ENCODE measurements around the gene ATF2. TPM values are rescaled to one million over a fixed set of nuclear protein-coding genes. Genes with fewer than 3 reads are reported as not detected.
A peak's percentile ranks its signal among the peaks of the same experiment; 100 is the strongest.
"Not testable (repeated sequence)": the region's sequence is repeated elsewhere in the genome, so short reads cannot be mapped to it uniquely, and the experiment has no call there.

Gene ATF2
- total RNA-seq, 1 donor from 2014 or later = 31.6 TPM

DNA sequence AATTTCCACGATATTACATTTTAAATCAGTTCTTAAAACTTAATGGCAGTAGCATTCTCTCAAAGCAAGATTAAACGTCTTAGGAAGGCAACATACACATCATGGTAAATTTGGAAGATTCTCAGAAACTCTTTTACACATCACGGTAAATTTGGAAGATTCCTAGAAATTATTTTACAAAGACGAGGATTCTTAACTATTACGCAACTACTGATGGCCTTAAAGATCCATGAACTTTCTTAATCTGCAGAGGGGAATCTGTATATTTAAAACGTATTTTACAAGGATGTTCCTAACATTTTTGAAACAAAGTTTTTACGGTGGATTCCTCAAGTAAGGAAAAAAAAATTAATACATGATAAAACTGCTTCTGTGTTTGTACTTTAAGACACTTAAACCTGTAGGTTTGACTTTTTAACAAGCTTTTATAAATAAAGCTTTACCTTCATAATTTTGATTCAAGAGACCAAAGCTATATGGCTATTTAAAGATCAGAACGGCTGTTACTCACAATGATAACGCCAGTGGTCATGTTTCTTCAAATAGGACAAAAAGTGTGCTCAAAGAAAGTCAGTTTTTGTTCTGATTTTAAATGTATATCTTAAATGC lies 1.7 kb downstream of the ATF2 start:
- no peak for DNase-seq (ENCODE audit: low read depth, low spot score)

DNA sequence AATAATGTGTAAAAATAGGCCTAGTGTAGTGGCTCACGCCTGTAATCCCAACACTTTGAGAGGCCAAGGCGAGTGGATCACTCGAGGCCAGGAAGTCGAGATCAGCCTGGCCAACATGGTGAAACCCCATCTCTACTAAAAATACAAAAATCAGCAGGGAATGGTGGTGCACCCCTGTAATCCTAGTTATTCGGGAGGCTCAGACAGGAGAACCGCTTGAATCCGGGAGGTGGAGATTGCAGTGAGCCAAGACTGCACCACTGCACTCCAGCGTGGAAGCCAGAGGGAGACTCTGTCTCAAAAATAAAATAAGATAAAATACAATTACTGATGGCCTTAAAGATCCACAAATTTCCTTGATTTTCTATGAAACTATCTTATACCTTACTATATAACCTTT lies 3.8 kb downstream of the ATF2 start:
- no peak for DNase-seq (ENCODE audit: low read depth, low spot score)

DNA sequence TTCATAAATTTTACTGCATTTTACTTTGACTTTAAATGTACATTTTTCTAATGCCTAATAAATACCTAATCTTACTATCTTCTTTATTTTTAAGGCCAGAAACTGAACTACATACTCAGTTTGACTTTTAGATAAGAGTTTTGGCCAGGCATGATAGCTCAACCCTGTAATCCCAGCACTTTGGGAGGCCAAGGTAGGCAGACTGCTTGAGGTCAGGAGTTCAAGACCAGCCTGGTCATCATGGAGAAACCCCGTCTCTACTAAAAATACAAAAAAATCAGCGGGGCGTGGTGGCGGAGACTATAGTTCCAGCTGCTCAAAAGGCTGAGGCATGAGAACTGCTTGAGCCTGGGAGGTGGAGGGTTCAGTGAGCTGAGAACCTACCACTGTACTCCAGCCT lies 9.1 kb downstream of the ATF2 start:
- DNase-seq (ENCODE audit: low read depth, low spot score) = no peak

DNA sequence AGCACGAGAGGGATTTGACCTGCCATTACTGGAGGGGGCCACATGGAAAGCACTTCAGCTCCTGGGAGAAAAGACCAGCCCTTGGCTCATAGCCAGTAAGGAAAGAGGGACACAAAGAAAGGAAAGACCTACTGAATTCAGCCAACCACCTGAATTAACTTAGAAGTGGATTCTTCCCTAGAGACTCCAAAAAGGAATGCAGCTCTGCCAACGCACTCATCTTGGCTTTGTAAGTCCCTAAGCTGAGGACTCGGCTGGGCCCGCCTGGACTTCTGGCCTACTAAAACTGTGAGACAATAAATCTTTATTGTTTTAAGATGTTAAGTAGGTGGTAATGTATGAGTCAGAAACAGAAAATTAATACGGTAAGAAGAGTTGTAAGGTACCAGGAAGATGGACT lies 11.5 kb downstream of the ATF2 start:
- no peak for DNase-seq (ENCODE audit: low read depth, low spot score)

DNA sequence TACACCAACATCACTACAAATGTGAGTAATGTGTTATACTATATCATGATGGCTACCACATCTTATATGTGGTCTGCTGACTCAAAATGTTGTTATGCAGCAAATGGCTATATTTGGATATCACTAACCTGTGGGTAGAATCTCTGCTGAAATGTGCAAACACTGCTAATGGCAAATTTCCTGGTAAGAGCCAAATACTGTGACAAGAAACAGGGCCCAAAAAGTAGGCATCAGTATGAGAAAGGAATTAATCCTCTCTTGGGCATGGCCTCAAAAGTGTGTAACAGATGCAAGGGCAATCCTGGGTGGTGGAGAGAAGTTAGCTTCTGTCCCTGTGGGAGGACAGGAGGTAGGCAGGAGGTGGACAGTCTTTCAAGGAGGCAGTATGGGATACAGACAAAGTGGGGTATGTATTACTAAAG lies 13.3 kb downstream of the ATF2 start:
- DNase-seq (ENCODE audit: low read depth, low spot score) = no peak

DNA sequence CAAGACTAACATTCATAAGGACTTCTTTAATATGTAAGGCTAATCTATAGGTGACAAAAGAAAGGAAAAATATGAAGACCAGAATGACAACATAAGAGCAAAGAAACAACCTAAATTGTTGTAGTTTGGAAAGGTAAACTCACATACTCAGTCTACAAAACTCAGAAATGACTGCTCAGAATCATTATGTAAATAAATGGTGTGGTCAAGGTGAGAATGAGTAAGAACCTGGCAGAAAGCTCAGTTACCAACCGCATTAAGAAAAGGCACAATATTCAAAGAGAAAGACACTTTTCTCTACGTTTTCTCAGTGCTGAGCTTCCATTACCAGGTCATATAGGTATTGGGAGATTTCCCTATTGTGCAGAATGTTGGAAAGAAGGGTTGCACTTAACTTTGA lies 15.8 kb downstream of the ATF2 start:
- no peak for DNase-seq (ENCODE audit: low read depth, low spot score)

DNA sequence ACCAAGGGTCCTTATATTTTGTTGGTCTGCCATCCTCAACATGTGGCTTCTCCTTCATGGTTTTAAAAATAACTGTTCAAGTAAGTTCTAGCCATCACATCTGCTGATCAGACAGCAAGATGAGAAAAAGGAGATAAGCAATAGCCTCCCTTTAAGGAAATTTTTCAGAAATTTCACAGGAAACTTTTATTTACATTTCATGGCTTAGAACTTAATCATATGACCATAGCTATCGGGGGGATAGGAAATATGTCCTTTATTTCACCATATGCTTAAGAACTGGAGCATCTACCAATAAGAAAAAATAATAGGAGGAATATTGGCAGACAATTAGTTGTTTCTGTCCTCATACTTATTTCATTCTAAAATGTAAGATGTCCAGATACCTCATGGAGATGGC lies 16.2 kb downstream of the ATF2 start:
- no peak for DNase-seq (ENCODE audit: low read depth, low spot score)

DNA sequence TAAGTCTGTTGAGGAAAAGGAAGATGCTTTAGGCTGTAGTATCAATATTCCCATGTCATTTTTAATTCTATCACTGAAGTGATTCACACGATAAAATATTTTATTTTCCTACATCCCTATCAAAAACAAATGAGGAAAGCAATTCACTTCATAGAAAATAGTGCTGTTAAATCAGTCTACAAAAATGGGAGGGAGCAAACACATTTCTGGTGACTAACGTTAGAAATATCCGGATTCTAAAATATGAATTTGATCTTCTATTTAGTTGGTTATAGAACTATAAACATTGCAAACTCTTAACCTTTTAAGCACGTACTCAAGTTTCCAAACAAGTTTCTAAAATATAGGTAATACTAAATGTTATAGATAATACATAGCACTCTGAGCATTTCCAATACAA lies 20.8 kb downstream of the ATF2 start:
- no peak for DNase-seq (ENCODE audit: low read depth, low spot score)

DNA sequence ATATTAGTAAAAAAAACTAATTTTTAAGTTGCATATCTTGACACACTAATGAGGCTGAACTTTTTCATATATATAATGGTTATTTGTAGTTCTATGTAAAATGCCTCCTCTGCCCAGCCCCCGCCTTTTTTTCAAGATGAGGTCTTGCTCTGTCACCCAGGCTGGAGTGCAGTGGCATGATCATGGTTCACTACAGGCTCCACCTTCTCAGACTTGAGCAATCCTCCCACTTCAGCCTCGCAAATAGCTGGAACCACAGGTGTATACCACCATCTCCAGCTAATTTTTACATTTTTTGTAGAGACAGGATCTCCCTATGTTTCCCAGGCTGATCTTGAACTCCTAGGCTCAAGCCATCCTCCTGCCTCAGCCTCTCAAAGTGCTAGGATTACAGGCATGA lies 24.3 kb downstream of the ATF2 start:
- DNase-seq (ENCODE audit: low read depth, low spot score) = no peak

DNA sequence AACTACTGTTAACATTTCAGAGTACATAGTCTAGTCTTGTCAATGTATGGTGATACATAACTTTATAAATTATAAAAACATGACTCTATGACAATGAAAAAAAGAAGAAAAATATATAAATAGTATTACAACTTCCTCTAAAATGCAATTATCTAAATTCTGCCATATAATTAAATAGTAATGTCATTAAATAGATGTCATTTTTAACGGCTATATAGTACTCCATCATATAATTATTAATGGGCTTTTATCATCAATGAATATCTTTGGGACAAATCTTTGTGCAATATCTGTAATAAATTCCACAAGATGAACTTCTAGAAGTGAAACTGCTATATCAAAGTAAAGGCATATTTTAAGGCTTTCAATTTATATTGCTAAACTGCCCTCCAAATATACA lies 24.8 kb downstream of the ATF2 start:
- no peak for DNase-seq (ENCODE audit: low read depth, low spot score)

DNA sequence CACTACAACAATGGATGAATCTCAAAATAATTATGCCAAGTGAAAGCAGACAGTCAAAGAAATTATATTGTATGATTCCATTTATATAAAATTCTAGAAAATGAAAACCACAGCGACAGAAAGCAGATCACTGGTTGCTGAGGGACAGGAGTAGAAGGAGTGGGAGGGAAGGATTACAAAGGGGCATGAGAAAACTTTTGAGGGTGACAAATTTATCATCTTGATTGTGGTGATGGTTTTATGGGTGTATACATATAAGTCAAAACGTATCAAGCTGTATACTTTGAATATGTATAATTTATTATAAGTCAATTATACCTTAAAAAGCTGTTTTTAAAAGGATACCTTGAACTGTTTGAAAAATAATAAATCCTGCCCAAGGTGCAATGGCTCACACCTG lies 27.7 kb downstream of the ATF2 start:
- DNase-seq (ENCODE audit: low read depth, low spot score) = no peak

DNA sequence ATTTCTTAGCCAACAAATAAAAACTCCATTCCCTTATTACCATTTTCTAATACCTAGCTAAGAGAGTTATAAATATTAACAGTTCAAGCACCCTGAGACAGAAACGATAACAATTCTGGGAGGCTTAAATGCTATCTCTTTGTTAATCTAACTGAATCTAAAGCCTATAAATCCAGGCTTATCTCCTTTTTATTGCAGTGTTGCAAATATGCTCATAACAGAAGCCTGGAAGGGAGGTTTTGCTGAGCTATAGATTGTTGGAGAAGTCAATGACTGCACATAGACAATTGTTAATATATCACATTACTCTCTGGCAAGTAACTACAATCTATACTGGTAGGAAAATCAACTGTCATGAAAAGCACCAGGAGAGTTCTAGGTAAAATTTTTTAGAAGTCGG lies 30.2 kb downstream of the ATF2 start:
- DNase-seq (ENCODE audit: low read depth, low spot score) = no peak

DNA sequence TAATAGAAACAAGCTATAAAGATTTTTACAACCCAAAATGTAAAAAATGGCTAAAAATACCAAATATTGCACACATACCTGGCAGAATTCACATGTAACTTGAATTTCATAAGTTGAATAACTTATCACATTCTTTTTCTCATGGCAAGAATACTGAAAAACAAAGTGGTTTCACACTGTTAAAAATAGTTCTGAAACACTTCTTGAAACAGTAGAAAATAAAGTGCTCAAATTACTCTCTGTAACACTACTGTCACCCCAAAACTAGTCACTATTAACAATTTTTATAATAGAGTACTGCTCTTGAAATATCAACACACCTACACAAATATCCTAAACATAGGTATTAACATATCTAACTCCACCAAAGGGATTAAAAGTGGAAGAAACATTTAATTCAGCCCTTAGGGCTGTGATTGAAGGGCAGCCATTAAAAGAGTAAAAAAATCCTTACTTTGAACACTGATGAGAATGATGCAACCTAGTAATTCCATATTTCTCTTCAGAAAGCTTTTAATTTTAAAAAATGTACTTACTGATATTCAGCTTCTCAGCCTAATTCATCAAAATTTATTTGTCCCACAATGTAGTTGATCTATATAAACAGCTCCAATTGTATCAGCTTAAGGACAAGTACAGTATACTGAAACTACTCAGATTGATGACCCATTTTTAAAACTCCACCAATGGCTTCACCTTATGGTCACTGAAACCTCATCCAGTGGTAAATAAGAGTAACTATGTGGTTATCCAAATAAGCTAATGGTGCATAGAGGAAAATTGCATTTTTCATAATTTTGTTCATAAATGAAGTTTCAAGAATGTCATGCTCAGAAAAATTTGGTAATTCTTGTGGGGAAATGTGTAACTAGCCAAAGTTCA lies 31.4 kb downstream of the ATF2 start:
- DNase-seq (ENCODE audit: low read depth, low spot score) = no peak

DNA sequence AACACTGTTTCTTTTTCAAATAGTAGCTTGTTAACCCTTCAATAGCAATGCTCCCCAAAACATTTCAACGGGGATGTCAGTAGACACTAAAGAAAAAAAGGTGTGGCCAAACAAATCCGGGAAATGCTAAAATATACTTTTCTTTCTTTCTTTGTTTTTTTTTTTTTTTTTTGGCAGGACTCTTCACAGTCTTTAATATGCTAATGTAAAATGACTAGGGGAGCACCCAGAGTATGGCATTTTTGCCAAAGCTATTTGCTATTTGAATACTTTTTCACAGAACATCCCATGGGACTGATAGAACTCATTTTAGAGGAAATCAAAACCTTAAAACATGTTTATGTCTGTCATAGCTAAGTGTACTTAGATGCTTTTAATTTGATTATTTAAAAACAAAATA lies 32.1 kb downstream of the ATF2 start:
- DNase-seq (ENCODE audit: low read depth, low spot score) = no peak

DNA sequence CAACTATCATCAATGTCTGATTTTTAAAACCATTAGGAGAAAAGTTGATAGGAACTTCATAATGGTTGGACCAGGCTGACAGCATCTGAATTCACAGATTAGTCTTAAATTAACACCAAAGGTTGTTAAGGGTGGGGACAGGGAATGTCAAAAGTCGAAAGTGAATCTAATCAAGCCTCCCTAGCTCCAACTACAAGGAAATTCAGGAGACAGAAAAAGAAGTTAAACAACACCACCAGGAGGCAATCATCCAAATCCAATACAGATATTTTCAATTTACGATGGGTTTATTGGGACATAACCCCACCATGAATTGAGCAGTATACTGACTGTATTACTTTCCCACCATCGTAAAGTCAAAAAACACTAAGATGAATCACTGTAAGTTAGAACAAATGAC lies 32.8 kb downstream of the ATF2 start:
- DNase-seq (ENCODE audit: low read depth, low spot score) = no peak

DNA sequence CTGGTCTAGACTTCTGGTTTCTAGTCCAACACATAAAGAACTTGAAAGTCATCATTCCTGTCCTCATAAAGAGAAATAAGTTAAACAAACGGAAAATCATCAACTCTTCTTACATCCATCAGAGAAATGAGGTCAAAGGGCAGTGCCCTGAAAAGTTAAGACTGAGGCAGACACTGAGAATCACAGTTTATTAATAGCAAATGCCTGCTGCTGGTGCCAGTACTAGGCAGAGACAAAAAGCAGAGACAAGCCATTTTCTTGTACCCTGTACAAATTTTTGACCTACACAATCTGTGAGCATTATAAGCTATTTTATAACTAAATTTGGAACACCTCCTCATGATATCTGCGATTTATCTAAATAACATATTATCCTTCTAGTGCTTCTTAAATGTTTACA lies 36.8 kb downstream of the ATF2 start:
- no peak for DNase-seq (ENCODE audit: low read depth, low spot score)

DNA sequence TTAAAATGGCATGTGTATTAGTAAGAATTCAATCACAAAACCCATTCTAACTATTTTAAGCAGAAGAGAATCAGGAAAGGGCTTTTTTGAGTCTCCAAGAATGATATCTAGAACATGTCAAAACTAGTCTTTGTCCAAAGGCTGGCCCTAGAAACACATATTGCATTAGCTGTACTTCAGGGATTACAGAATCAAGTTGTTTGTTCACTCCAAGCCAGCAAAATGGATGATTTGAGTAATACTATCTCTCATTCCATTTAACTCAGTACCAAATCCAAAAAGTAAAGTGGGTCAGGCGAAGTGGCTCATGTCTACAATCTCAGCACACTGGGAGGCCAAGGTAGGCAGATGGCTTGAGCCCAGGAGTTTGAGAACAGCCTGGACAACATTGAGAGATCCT lies 41.3 kb downstream of the ATF2 start:
- DNase-seq (ENCODE audit: low read depth, low spot score) = no peak

DNA sequence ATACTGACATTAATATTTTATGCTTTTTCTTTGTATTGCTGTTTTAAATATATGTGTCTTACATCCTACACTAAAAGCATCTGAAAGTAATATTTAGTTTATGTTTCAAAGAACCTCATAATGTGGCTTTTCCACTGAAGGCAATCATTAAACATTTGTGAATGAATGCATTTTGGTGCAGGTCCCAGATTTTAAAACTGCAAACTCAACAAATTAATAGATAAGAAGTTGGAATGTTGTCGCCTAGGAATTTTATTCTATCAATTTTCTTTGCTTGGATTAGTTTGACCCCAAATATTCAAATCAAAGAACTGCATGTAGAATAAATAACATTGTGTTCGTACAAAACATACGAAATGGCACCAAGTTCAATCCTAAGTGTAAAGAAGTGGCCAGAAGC lies 44.7 kb downstream of the ATF2 start:
- no peak for DNase-seq (ENCODE audit: low read depth, low spot score)

DNA sequence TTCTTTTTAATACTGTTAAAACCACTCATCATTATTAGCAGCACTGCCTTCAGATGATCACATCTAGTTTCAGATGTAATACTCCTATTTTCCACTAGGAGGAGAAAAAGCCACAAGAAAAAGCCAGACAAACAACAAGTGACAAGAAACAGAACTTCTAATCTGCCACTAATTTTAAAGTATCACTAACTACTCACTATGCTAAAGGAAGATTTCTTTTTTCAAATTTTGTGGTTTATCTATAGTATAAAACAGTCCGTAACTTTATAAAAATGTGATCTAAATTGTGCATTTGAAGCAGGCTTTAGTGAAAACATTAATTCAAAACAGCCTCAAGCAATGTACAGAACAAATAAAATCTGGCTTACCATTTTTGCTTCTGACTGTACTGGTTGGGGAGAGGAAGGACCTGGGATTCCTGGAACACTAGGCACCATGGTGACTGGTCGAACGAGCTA lies 56.8 kb downstream of the ATF2 start:
- DNase-seq (ENCODE audit: low read depth, low spot score) = peak; percentile 8

DNA sequence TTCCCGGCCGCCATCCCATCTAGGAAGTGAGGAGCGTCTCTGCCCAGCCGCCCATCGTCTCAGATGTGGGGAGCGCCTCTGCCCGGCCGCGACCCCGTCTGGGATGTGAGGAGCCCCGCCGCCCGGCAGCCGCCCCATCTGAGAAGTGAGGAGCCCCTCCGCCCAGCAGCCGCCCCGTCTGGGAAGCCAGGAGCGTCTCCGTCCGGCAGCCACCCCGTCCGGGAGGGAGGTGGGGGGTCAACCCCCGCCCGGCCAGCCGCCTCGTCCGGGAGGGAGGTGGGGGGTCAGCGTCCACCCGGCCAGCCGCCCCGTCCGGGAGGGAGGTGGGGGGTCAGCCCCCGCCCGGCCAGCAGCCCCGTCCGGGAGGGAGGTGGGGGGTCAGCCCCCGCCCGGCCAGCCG lies 59.9 kb downstream of the ATF2 start:
- not testable (repeated sequence) for DNase-seq (ENCODE audit: low read depth, low spot score)

DNA sequence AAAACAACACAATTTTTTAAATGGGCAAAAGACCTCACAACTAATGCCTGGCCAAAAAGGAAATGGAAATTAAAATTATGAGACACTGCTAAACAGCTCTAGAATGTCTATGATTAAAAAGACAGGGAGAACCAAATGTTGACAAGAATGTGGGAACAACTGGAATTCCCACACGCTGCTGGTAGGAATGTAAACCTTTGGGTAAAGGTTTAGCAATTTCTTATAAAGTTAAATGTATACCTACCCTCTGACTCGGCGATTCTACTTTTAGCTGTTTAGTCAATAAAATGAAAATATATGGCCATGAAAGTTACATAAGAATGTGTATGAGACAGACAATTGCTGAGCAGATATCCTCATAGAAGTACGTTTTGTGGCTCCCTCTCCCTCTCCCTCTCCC lies 60.9 kb downstream of the ATF2 start:
- DNase-seq (ENCODE audit: low read depth, low spot score) = no peak

DNA sequence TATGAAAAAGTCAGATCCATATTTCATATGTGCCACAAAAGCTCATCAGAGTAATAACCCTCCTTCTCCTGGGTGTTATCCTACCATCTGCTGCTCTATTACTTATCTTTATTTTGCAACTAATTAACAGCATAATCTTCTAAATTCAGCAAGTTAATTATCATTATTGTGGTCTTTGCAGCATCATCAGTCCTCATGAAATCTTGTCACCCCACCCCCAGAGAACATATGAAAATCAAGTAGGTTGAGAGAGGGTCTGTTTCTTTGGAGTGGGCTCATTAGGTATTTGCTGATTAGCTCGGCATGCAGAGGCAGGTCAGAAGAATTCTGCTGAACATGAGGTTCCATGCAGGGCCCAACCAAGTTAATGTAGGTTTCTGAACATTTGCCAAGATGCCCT lies 64.8 kb downstream of the ATF2 start:
- no peak for DNase-seq (ENCODE audit: low read depth, low spot score)

DNA sequence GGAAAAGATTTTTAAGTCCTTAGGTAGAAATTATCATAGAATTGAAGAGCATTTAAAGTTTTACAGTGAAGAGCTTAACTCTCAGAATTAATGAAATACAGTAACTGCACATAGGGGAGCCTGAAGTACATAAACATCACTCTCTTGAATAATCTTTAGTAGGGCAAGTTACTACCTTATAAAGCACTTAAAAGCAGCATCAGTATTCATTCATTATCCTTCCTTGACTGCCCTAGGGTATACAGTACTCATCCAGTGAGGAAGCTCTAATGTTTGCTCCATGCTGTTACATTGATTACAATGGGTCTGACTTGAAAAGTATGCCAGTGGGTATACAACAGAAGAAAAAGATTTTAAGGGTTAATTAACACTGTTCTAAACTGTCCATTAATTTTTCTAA lies 66.5 kb downstream of the ATF2 start:
- DNase-seq (ENCODE audit: low read depth, low spot score) = no peak

Measured in pulmonary artery endothelial cell (primary cell).